ENCODE data around the gene PDAP1. TPM values are rescaled to one million over a fixed set of nuclear protein-coding genes. Genes with fewer than 3 reads are reported as not detected.

PDAP1 gene
- total and polyA plus RNA-seq, 2 of the 13 experiments (the other 11 are each of a cell fraction or from before 2014, with no cell fraction given), result 13.0 to 100 TPM

GRCh38 chr7:99419323-99420021 lies 11.1 kb upstream of the PDAP1 start:
- in situ Hi-C loops (cut with HindIII; ENCODE audit: extremely low pct_ligation_motif_present, low pct_unique_long_range_greater_than_20kb) (no loop called here), intact Hi-C loops (cut with micrococcal nuclease; ENCODE audit: unreplicated experiment) (no loop called here)
- CTCF ChIA-PET (ENCODE audit: low intra/inter-chr PET ratio, low total read pairs), result no interaction called here
- Histone ChIP-seq H3K4me2 (ENCODE audit: low read depth, low read length) (no peak overlapping the region), H3K4me3 (replicated peaks in 1 of 3; ENCODE audit: insufficient read depth in 1 of 3, low read depth in 2 of 3, low read length in 3 of 3) (no peak overlapping the region), H3K27ac (ENCODE audit: extremely low read length, insufficient read depth, low read length) (no peak overlapping the region), H3K27me3 (ENCODE audit: control insufficient read depth in 1 of 2, insufficient read depth in 2 of 2, low read length in 2 of 2) (no peaks in the 10 kb centered on the region), H4K20me1 (ENCODE audit: insufficient read depth, low read length) (0 out of 2 replicates have a peak, but pooled peaks cover 2% of the 10 kb centered on the region), H3K9ac (ENCODE audit: insufficient read depth, low read depth, low read length) (no peak overlapping the region), H3K9me3 (ENCODE audit: low read length) (no peaks in the 10 kb centered on the region), H2AFZ (ENCODE audit: low read length) (no peak overlapping the region), H3K36me3 (replicated peaks in 1 of 2; ENCODE audit: control insufficient read depth in 1 of 2, insufficient read depth in 2 of 2, low read length in 2 of 2) (peaks cover 29 to 72% of the 10 kb centered on the region in 2 experiments), H3K4me1 (ENCODE audit: insufficient read depth, low read length) (0 out of 2 replicates have a peak, but pooled peaks cover 12% of the 10 kb centered on the region), H3K79me2 (ENCODE audit: insufficient read depth, low read length) (no peaks in the 10 kb centered on the region)
- ATAC-seq (peak; percentile 46), DNase-seq (ENCODE audit: low spot score) (no peak), FAIRE-seq (no peak)
- BruUV-seq (replicated peaks), result no TSS peak
- TF ChIP-seq FOXM1 (CRISPR knock-in tag; IDR thresholded peaks at IDR 0.05) (no peak), TCF7 (IDR thresholded peaks at IDR 0.05; ENCODE audit: low read depth) (no peak), ZMAT3 (CRISPR knock-in tag; conservative IDR thresholded peaks at IDR 0.05) (no peak), KDM1A (CRISPR knock-in tag; IDR thresholded peaks at IDR 0.05) (no peak), ZNF513 (CRISPR knock-in tag; conservative IDR thresholded peaks at IDR 0.05) (no peak), AGO2 (optimal IDR thresholded peaks at IDR 0.05; ENCODE audit: low read depth, low read length) (peak; percentile 85), ZUFSP (CRISPR knock-in tag; IDR thresholded peaks at IDR 0.05; ENCODE audit: borderline replicate concordance) (no peak), HOMEZ (CRISPR knock-in tag; IDR thresholded peaks at IDR 0.05; ENCODE audit: low read depth) (no peak), RBFOX2 (IDR thresholded peaks at IDR 0.05; ENCODE audit: low read depth, low read length) (peak; percentile 53; the same call in 1 of the 2 replicates), CBX1 (IDR thresholded peaks at IDR 0.05; ENCODE audit: low read depth) (no peak), ZMYM4 (CRISPR knock-in tag; IDR thresholded peaks at IDR 0.05) (no peak), ZNF232 (CRISPR knock-in tag; IDR thresholded peaks at IDR 0.05; ENCODE audit: borderline replicate concordance) (no peak), MLX (CRISPR knock-in tag; IDR thresholded peaks at IDR 0.05) (no peak), ZNF761 (CRISPR knock-in tag; conservative IDR thresholded peaks at IDR 0.05) (no peak), RFX3 (CRISPR knock-in tag; IDR thresholded peaks at IDR 0.05) (no peak), ZNF20 (CRISPR knock-in tag; IDR thresholded peaks at IDR 0.05) (no peak), FOXC1 (CRISPR knock-in tag; IDR thresholded peaks at IDR 0.05; ENCODE audit: borderline replicate concordance) (no peak)
- WGBS (ENCODE audit: low lambda C conversion rate), result 96% methylated on average over 14 of the region's 29 CpGs
- POLR2A ChIA-PET, result interaction anchor here (1.4 to 1.5 kb wide), 2 partner anchors 11 to 47 kb away, joined by 4 read pairs; partner anchors contain the start of genes BUD31 and PDAP1
